HUES6 (cell line): ENCODE measurements around the gene AIG1.
"Not testable (repeated sequence)": the region's sequence is repeated elsewhere in the genome, so short reads cannot be mapped to it uniquely, and the experiment has no call there.

Experiments
- H3K27ac ChIP-seq: 2 replicates; pipeline ENCODE4 v1.7.0; 2013; ENCODE audit warnings: low read depth, mild to moderate bottlenecking, low read length, inconsistent platforms
- H3K27me3 ChIP-seq: 2 replicates; pipeline ENCODE4 v1.6.1; 2013; ENCODE audit warnings: low read length; ENCODE audit not compliant: control insufficient read depth, insufficient read depth
- H3K36me3 ChIP-seq: 2 replicates; pipeline ENCODE4 v1.6.1; 2013; ENCODE audit warnings: low read length; ENCODE audit not compliant: control insufficient read depth, insufficient read depth
- H3K4me1 ChIP-seq: 2 replicates; pipeline ENCODE4 v1.6.1; 2013; ENCODE audit warnings: low read length; ENCODE audit not compliant: control insufficient read depth, insufficient read depth
- H3K4me3 ChIP-seq: 2 replicates; pipeline ENCODE4 v1.5.1; 2013; ENCODE audit warnings: low read depth, low read length
- H3K9ac ChIP-seq: one replicate; pipeline ENCODE4 v1.6.1; 2013; ENCODE audit warnings: mild to moderate bottlenecking, low read length
- H3K9me3 ChIP-seq: 2 replicates; pipeline ENCODE4 v1.6.1; 2013; ENCODE audit warnings: low read depth, low read length; ENCODE audit not compliant: control insufficient read depth, insufficient read depth

The AIG1 gene

GRCh38 chr6:143037470-143037869, 23.2 kb upstream of the AIG1 start:
- no peaks in the 10 kb centered on the region for H3K36me3 ChIP-seq
- no peak overlapping the region for H3K9ac ChIP-seq
- H3K27ac ChIP-seq, result no peak overlapping the region

GRCh38 chr6:143038833-143039232, 21.9 kb upstream of the AIG1 start:
- H3K9ac ChIP-seq, result no peak overlapping the region
- no peaks in the 10 kb centered on the region for H3K27me3 ChIP-seq
- peaks cover 2% of the 10 kb centered on the region; the same call in 1 of the 2 replicates for H3K4me1 ChIP-seq
- H3K36me3 ChIP-seq, result no peaks in the 10 kb centered on the region
- H3K27ac ChIP-seq, result no peak overlapping the region
- no peaks in the 10 kb centered on the region for H3K9me3 ChIP-seq
- no peak overlapping the region for H3K4me3 ChIP-seq

More at GRCh38 chr6:143037470-143037869, 23.2 kb upstream of the AIG1 start:
- Histone ChIP-seq H3K9me3 (no peaks in the 10 kb centered on the region), H3K4me1 (peaks cover 2% of the 10 kb centered on the region; the same call in 1 of the 2 replicates), H3K27me3 (no peaks in the 10 kb centered on the region), H3K4me3 (no peak overlapping the region)

- H3K4me3 ChIP-seq, result no peak overlapping the region
- no peaks in the 10 kb centered on the region for H3K27me3 ChIP-seq
- peaks cover 2% of the 10 kb centered on the region; the same call in 1 of the 2 replicates for H3K4me1 ChIP-seq
Measured at GRCh38 chr6:143039548-143039947, 21.1 kb upstream of the AIG1 start.

GRCh38 chr6:143040018-143040417, 20.7 kb upstream of the AIG1 start:
- Histone ChIP-seq H3K36me3 (no peaks in the 10 kb centered on the region), H3K4me3 (no peak overlapping the region), H3K27me3 (no peaks in the 10 kb centered on the region), H3K9ac (no peak overlapping the region), H3K4me1 (peaks cover 2% of the 10 kb centered on the region; the same call in 1 of the 2 replicates), H3K9me3 (no peaks in the 10 kb centered on the region), H3K27ac (no peak overlapping the region)

More at GRCh38 chr6:143039548-143039947, 21.1 kb upstream of the AIG1 start:
- Histone ChIP-seq H3K9ac (no peak overlapping the region), H3K36me3 (no peaks in the 10 kb centered on the region), H3K27ac (no peak overlapping the region), H3K9me3 (no peaks in the 10 kb centered on the region)

- H3K9ac ChIP-seq, H3K27ac ChIP-seq, H3K4me3 ChIP-seq, H3K4me1 ChIP-seq, H3K36me3 ChIP-seq, H3K27me3 ChIP-seq: not testable (repeated sequence)
- H3K9me3 ChIP-seq, result peaks cover 10% of the 10 kb centered on the region
Measured at GRCh38 chr6:143044345-143044744, 16.3 kb upstream of the AIG1 start.

- H3K27ac ChIP-seq, result no peak overlapping the region
- no peak overlapping the region for H3K4me3 ChIP-seq
- H3K9ac ChIP-seq, result no peak overlapping the region
- H3K36me3 ChIP-seq, result no peaks in the 10 kb centered on the region
- peaks cover 2% of the 10 kb centered on the region; the same call in 1 of the 2 replicates for H3K4me1 ChIP-seq
- H3K9me3 ChIP-seq, result peaks cover 16% of the 10 kb centered on the region
- no peaks in the 10 kb centered on the region for H3K27me3 ChIP-seq
Measured at GRCh38 chr6:143049611-143050010, 11.1 kb upstream of the AIG1 start.

GRCh38 chr6:143050509-143050908, 10.2 kb upstream of the AIG1 start:
- Histone ChIP-seq H3K27ac (no peak overlapping the region), H3K9me3 (peaks cover 16% of the 10 kb centered on the region), H3K9ac (no peak overlapping the region), H3K4me3 (no peak overlapping the region), H3K27me3 (no peaks in the 10 kb centered on the region), H3K4me1 (peaks cover 6% of the 10 kb centered on the region), H3K36me3 (no peaks in the 10 kb centered on the region)

GRCh38 chr6:143052282-143052681, 8.4 kb upstream of the AIG1 start:
- Histone ChIP-seq H3K27ac (no peak overlapping the region), H3K9ac (no peak overlapping the region), H3K4me3 (no peak overlapping the region), H3K27me3 (no peaks in the 10 kb centered on the region), H3K4me1 (peaks cover 12% of the 10 kb centered on the region), H3K9me3 (peaks cover 16% of the 10 kb centered on the region), H3K36me3 (no peaks in the 10 kb centered on the region)

GRCh38 chr6:143053856-143054255, 6.8 kb upstream of the AIG1 start:
- peaks cover 12% of the 10 kb centered on the region for H3K4me1 ChIP-seq
- no peak overlapping the region for H3K9ac ChIP-seq
- H3K9me3 ChIP-seq, result peaks cover 10% of the 10 kb centered on the region; the same call in 1 of the 2 replicates
- no peaks in the 10 kb centered on the region for H3K36me3 ChIP-seq
- H3K27me3 ChIP-seq, result no peaks in the 10 kb centered on the region
- H3K4me3 ChIP-seq, result no peak overlapping the region
- H3K27ac ChIP-seq, result no peak overlapping the region

- Histone ChIP-seq H3K27ac (no peak overlapping the region), H3K27me3 (no peaks in the 10 kb centered on the region), H3K36me3 (no peaks in the 10 kb centered on the region), H3K4me1 (peaks cover 16% of the 10 kb centered on the region), H3K9ac (no peak overlapping the region), H3K9me3 (peaks cover 6% of the 10 kb centered on the region; the same call in 1 of the 2 replicates), H3K4me3 (no peak overlapping the region)
Measured at GRCh38 chr6:143054329-143054728, 6.4 kb upstream of the AIG1 start.

- no peaks in the 10 kb centered on the region for H3K27me3 ChIP-seq
- no peak overlapping the region for H3K4me3 ChIP-seq
- H3K4me1 ChIP-seq, result peaks cover 24% of the 10 kb centered on the region
- no peaks in the 10 kb centered on the region for H3K36me3 ChIP-seq
- no peak overlapping the region for H3K9ac ChIP-seq
- H3K27ac ChIP-seq, result no peak overlapping the region
- no peaks in the 10 kb centered on the region for H3K9me3 ChIP-seq
Measured at GRCh38 chr6:143055213-143055612, 5.5 kb upstream of the AIG1 start.

- Histone ChIP-seq H3K27me3 (no peaks in the 10 kb centered on the region), H3K36me3 (no peaks in the 10 kb centered on the region), H3K27ac (no peak overlapping the region), H3K9me3 (no peaks in the 10 kb centered on the region), H3K4me3 (no peak overlapping the region), H3K4me1 (peaks cover 24% of the 10 kb centered on the region), H3K9ac (no peak overlapping the region)
Measured at GRCh38 chr6:143055891-143056290, 4.8 kb upstream of the AIG1 start.
